ENCODE results near the gene DNHD1. TPM values are rescaled to one million over a fixed set of nuclear protein-coding genes. Genes with fewer than 3 reads are reported as not detected.

The DNHD1 gene
- total and polyA plus RNA-seq, 9 of the 15 experiments (the other 6 are each of a cell fraction or from before 2014, with no cell fraction given): 0.82 to 9.7 (median 3.8) TPM

DNA sequence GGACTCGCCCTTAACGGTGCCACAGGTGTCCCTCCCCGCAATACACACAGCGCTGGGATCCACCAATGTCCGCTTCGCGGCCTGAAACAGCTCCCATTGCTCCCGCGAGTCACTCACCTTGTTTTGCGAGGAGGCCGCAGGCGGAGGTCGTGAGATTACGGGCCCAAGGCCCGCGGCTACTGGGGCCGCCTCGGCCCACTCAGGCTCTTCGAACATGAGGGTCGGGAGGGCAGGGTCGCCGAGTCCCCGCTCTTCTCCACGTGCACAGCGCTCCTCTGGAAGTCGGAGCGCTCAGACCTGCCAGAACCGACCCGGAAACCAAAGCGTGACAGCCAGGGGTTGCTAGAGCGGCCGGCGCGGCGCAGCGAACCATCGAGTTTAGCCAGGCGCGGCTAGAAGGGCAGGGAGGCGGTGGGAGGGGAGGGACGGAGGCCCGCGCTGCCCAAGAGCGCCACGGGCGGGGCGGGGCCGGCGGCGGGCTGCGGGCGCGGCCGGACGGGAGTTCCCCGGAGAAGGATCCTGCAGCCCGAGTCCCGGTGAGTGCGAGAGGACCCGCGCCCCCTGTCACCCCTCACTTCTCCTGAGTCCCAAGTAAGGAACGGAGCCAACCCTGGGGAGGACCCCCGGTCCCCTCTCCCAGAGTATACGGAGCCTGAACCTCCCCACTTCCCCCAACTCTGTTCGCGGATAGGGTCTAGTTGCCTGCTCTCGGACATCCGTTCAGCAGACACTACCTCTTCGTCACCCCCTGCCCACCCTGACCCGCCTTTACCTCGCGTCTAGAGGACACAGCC lies 106.4 kb downstream of the DNHD1 start, which contains the start of the genes ILK and RRP8 (continued):
- 0 out of 2 replicates have a peak, but pooled peaks have one; percentile 10 for TF ChIP-seq EGR1 (conservative IDR thresholded peaks at IDR 0.05)
- no peak for TF ChIP-seq MAFG (tag; conservative IDR thresholded peaks at IDR 0.05)
- no peak for TF ChIP-seq SNRNP70 (optimal IDR thresholded peaks at IDR 0.05; ENCODE audit: low read depth, low read length)
- peak; percentile 52 for TF ChIP-seq KDM5B (IDR thresholded peaks at IDR 0.05; ENCODE audit: insufficient replicate concordance, low read depth, low read length)
- TF ChIP-seq GTF2A2 (tag; IDR thresholded peaks at IDR 0.05): no peak
- peak; percentile 75 for TF ChIP-seq MGA (IDR thresholded peaks at IDR 0.05)
- TF ChIP-seq ELF4 (CRISPR knock-in tag; IDR thresholded peaks at IDR 0.05): peak; percentile 57; the same call in 1 of the 2 replicates
- TF ChIP-seq TRIM28 (IDR thresholded peaks at IDR 0.05): no peak
- peak; percentile 74 for TF ChIP-seq ZKSCAN1 (IDR thresholded peaks at IDR 0.05; ENCODE audit: low read depth, low read length)
- TF ChIP-seq SMARCE1 (IDR thresholded peaks at IDR 0.05): no peak
- TF ChIP-seq CREBBP (IDR thresholded peaks at IDR 0.05; ENCODE audit: low read depth, low read length): no peak
- TF ChIP-seq, protein P1, sequence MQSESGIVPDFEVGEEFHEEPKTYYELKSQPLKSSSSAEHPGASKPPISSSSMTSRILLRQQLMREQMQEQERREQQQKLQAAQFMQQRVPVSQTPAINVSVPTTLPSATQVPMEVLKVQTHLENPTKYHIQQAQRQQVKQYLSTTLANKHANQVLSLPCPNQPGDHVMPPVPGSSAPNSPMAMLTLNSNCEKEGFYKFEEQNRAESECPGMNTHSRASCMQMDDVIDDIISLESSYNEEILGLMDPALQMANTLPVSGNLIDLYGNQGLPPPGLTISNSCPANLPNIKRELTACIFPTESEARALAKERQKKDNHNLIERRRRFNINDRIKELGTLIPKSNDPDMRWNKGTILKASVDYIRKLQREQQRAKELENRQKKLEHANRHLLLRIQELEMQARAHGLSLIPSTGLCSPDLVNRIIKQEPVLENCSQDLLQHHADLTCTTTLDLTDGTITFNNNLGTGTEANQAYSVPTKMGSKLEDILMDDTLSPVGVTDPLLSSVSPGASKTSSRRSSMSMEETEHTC (IDR thresholded peaks at IDR 0.05): no peak
- TF ChIP-seq SPI1 (IDR thresholded peaks at IDR 0.05; ENCODE audit: borderline replicate concordance, low read depth, low read length): no peak
- no peak for TF ChIP-seq ZNF239 (CRISPR knock-in tag; IDR thresholded peaks at IDR 0.05)
- TF ChIP-seq HBP1 (CRISPR knock-in tag; IDR thresholded peaks at IDR 0.05): no peak
